Spleen (tissue), 11 donors: Measurements from ENCODE around the gene CDKN2D. TPM values are rescaled to one million over a fixed set of nuclear protein-coding genes. Genes with fewer than 3 reads are reported as not detected.
A peak's percentile ranks its signal among the peaks of the same experiment; 100 is the strongest.

Experiments
- DNase-seq: peaks from one replicate; pipeline ENCODE4 v3.0.0-alpha.2; 2020
- H3K27ac ChIP-seq, 8 donors: fragments of 200-600 bp; sonication (generic) in 7 of 8; 1 replicate in 4 of 8; 2 replicates in 4 of 8; pipeline versions ENCODE4 v1.5.0 to v1.8.0; 2016 to 2021; ENCODE audit warnings: inconsistent platforms in 4 of 8, mild to moderate bottlenecking in 4 of 8, moderate library complexity in 1 of 8
- H3K27me3 ChIP-seq, 7 donors: fragments of 200-600 bp; sonication (generic) in 6 of 7; replicated peaks in 1 of 7; 1 replicate in 4 of 7; 2 replicates in 3 of 7; pipeline versions ENCODE4 v1.5.0 to v1.8.0; 2016 to 2021; ENCODE audit warnings: inconsistent platforms in 3 of 7, mild to moderate bottlenecking in 1 of 7
- H3K36me3 ChIP-seq, 6 donors: fragments of 200-600 bp; sonication (generic) in 5 of 6; 1 replicate in 4 of 6; 2 replicates in 2 of 6; pipeline versions ENCODE4 v1.5.0 to v1.8.0; 2016 to 2021; ENCODE audit warnings: inconsistent platforms in 2 of 6
- H3K4me1 ChIP-seq, 6 donors: fragments of 200-600 bp; sonication (generic) in 5 of 6; 1 replicate in 3 of 6; 2 replicates in 3 of 6; pipeline versions ENCODE4 v1.5.0 to v1.8.0; 2016 to 2021; ENCODE audit warnings: inconsistent platforms in 3 of 6
- H3K4me3 ChIP-seq, 8 donors: fragments of 200-600 bp; sonication (generic) in 7 of 8; 1 replicate in 4 of 8; 2 replicates in 4 of 8; pipeline versions ENCODE4 v1.5.0 to v1.8.0; 2016 to 2021; ENCODE audit warnings: inconsistent platforms in 4 of 8, mild to moderate bottlenecking in 4 of 8, moderate library complexity in 2 of 8
- H3K9me3 ChIP-seq, 8 donors: fragments of 200-600 bp; sonication (generic) in 7 of 8; 1 replicate in 4 of 8; 2 replicates in 4 of 8; pipeline versions ENCODE4 v1.5.0 to v1.8.0; 2016 to 2021; ENCODE audit warnings: inconsistent platforms in 4 of 8
- POLR2A ChIP-seq, 3 donors: fragments of 450-650 bp; IDR thresholded peaks; one replicate each; pipeline ENCODE4 v1.5.1; 2017; ENCODE audit warnings: antibody characterized with exemption in 3 of 3, mild to moderate bottlenecking in 1 of 3
- POLR2AphosphoS5 ChIP-seq, 3 donors: sonication (generic); formaldehyde crosslinking; IDR thresholded peaks; one replicate each; pipeline ENCODE4 v1.5.1; 2017; ENCODE audit warnings: antibody characterized with exemption in 3 of 3
- WGBS, 5 donors: extraction: QIAGEN DNeasy Blood & Tissue Kit in 3 of 5; methylation state at CpG; one replicate each; pipeline versions ENCODE4 v1.1.5 to v1.1.7; 2013 to 2018; 5-methylcytosine and 5-hydroxymethylcytosine counted together
- intact Hi-C: fragments of 100-400 bp; cut with DNase I; formaldehyde crosslinking; loops from one replicate; pipeline ENCODE4 v1.15.0; 2023; ENCODE audit warnings: low total_unique reads
- polyA plus RNA-seq, 3 donors: library from polyadenylated mRNA; stranded (reverse); fragments of 200-250 nt; gene quantifications; one replicate each; pipeline ENCODE4 v1.2.1, GENCODE V29; 2013
- total RNA-seq, 7 donors: library from RNA; depleted of rRNA in 3 of 7; stranded (reverse); fragments of >200 nt in 3 of 7; fragmentation: NEBNext Ultra II Directional in 4 of 7; extraction: Animal tissue kit (Norgen Biotek cat#: 25700) in 4 of 7; gene quantifications; one replicate each; pipeline versions ENCODE4 v1.1.0 to v1.2.1, GENCODE V29; 2016 to 2021
- TF ChIP-seq, protein P1 (sequence below), 11 experiments: fragments of 200-600 bp in 7 of 11; fragments of 450-650 bp in 4 of 11; sonication (generic) in 4 of 11; IDR thresholded peaks in 8 of 11; conservative IDR thresholded peaks in 3 of 11; 1 replicate in 7 of 11; 2 replicates in 4 of 11; pipeline versions ENCODE4 v1.4.0 to v1.8.0; 2016 to 2021; ENCODE audit warnings: antibody characterized with exemption in 11 of 11, inconsistent platforms in 4 of 11, mild to moderate bottlenecking in 1 of 11
- donor health status: healthy with polysubstance abuse.
- donor health status: DM: no; HTN: no; CAD: no; lungs with moderate emphysema.
- donor health status: DM: no; HTN: no; CAD: no.
- donor health status: Bipolar disorder and iron deficiency.
- donor health status: healthy.
- donor health status: DM: no; HTN: no; CAD: no.
- donor health status: DM: yes; HTN: yes; CAD: no.

Gene CDKN2D
- total and polyA plus RNA-seq, 10 donors = 24.7 to 69.6 (median 34.4) TPM

DNA sequence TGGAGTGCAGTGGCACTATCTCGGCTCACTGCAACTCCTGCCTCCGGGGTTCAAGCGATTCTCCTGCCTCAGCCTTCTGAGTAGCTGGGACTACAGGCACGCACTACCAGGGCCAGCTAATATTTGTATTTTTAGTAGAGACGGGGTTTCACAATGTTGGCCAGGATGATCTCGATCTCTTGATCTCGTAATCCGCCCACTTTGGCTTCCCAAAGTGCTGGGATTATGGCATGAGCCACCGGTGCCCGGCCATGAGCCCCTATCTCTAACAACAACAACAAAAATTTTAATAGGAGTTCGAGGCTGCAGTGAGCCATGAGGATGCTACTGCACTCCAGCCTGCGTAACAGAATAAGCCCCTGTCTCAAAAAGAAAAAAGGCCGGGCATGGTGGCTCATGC is 13.3 kb upstream of the CDKN2D start:
- WGBS, 5 donors = 89 to 96% (median 92%) methylated on average over 13 of the region's 13 CpGs
- DNase-seq = no peak
- no peaks in the 10 kb centered on the region for H3K9me3 ChIP-seq
- peaks cover 0 to 4% (median 0%) of the 10 kb centered on the region in 7 donors for H3K27me3 ChIP-seq
- H3K36me3 ChIP-seq = no peaks in the 10 kb centered on the region
- TF ChIP-seq, protein P1, sequence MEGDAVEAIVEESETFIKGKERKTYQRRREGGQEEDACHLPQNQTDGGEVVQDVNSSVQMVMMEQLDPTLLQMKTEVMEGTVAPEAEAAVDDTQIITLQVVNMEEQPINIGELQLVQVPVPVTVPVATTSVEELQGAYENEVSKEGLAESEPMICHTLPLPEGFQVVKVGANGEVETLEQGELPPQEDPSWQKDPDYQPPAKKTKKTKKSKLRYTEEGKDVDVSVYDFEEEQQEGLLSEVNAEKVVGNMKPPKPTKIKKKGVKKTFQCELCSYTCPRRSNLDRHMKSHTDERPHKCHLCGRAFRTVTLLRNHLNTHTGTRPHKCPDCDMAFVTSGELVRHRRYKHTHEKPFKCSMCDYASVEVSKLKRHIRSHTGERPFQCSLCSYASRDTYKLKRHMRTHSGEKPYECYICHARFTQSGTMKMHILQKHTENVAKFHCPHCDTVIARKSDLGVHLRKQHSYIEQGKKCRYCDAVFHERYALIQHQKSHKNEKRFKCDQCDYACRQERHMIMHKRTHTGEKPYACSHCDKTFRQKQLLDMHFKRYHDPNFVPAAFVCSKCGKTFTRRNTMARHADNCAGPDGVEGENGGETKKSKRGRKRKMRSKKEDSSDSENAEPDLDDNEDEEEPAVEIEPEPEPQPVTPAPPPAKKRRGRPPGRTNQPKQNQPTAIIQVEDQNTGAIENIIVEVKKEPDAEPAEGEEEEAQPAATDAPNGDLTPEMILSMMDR (IDR thresholded peaks at IDR 0.05 in 8 of 11, conservative IDR thresholded peaks at IDR 0.05 in 3 of 11) = no peak
- no peak for TF ChIP-seq POLR2A (IDR thresholded peaks at IDR 0.05)
- no peak for TF ChIP-seq POLR2AphosphoS5 (IDR thresholded peaks at IDR 0.05)
- H3K4me1 ChIP-seq = peaks cover 0 to 36% (median 13%) of the 10 kb centered on the region in 6 donors
- H3K27ac ChIP-seq = no peak overlapping the region
- intact Hi-C loops = loop anchor here (5.0 kb wide), 1 partner anchor 115 kb away; no protein-coding TSS in a partner anchor
- no peak overlapping the region for H3K4me3 ChIP-seq

DNA sequence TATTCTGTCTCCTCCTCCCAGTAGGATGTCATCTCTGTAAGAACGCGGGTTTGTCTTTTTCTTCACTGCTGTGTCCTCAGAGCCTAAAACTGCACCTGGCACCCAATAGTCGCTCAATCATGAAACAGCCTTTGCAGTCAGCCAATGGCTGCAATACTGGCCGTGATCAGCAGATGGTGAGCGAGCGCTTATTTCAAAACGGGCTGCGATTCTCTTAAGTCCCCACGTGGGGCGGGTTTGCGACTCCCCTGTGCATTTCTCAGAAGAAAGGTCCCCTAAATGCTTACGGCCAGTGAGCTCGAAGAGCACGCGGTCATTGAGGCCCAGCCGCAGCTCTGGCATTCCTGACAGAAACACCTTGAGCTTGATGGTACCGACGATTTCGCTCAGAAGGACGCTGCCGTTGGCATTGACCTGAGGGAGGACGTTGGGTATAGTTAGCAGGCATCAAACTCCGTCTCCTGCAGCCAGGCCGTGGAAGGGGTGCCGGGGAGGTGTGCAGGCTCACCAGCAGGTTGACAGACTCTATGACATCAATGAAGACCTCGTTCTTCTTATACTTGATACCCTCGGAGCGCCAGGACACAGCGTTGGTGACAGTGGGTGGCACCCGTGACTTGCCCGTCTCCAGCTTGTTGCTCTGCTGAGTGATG is 12.3 kb upstream of the CDKN2D start:
- no peaks in the 10 kb centered on the region for H3K9me3 ChIP-seq
- WGBS, 5 donors = 26 to 37% (median 28%) methylated on average over 26 to 31 of the region's 31 CpGs
- intact Hi-C loops = loop anchor here (1.0 to 5.0 kb wide), 2 partner anchors 63 to 116 kb away; no protein-coding TSS in a partner anchor
- H3K4me1 ChIP-seq = peaks cover 0 to 36% (median 13%) of the 10 kb centered on the region in 6 donors
- no peaks in the 10 kb centered on the region for H3K36me3 ChIP-seq
- H3K27ac ChIP-seq = peak overlapping the region in 1 of 8 donors; percentile 22
- peak overlapping the region in 1 of 8 donors; percentile 45 for H3K4me3 ChIP-seq
- peak; percentile 95 for DNase-seq
- H3K27me3 ChIP-seq = no peaks in the 10 kb centered on the region
- no peak for TF ChIP-seq POLR2A (IDR thresholded peaks at IDR 0.05)
- TF ChIP-seq POLR2AphosphoS5 (IDR thresholded peaks at IDR 0.05) = peak; percentile 41 to 88 (median 64)
- TF ChIP-seq, protein P1 (IDR thresholded peaks at IDR 0.05 in 8 of 11, conservative IDR thresholded peaks at IDR 0.05 in 3 of 11) = peak; percentile 96 to 99 (median 98)

DNA sequence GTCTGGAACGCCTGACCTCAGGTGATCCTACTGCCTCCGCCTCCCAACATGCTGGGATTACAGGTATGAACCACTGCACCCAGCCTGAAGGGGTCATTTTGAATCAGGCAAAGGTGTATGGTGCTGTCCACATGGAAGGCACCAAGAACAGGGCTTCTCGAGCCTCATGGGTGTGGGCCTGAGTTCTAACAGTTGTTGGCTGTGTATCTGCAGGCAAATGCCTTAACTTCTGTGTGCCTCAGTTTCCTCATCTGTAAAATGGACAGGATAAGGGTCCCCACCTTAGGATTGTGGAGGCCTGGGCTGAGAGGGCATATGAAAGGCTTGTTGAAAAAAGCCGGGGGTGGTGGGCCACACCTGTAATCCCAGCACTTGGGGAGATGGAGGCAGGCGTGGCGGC is 9.2 kb upstream of the CDKN2D start:
- Histone ChIP-seq H3K27ac (no peak overlapping the region), H3K4me3 (no peak overlapping the region), H3K27me3 (no peaks in the 10 kb centered on the region), H3K9me3 (no peaks in the 10 kb centered on the region), H3K4me1 (peaks cover 0 to 16% (median 8%) of the 10 kb centered on the region in 6 donors), H3K36me3 (no peaks in the 10 kb centered on the region)
- intact Hi-C loops = loop anchor here (10.0 kb wide), 1 partner anchor 173 kb away; the partner anchor contains the start of gene CDC37
- WGBS, 5 donors = 78 to 98% (median 92%) methylated on average over 6 of the region's 6 CpGs
- no peak for DNase-seq
- TF ChIP-seq POLR2AphosphoS5 (IDR thresholded peaks at IDR 0.05) (no peak), POLR2A (IDR thresholded peaks at IDR 0.05) (no peak)
- TF ChIP-seq, protein P1 (IDR thresholded peaks at IDR 0.05 in 8 of 11, conservative IDR thresholded peaks at IDR 0.05 in 3 of 11) = no peak

DNA sequence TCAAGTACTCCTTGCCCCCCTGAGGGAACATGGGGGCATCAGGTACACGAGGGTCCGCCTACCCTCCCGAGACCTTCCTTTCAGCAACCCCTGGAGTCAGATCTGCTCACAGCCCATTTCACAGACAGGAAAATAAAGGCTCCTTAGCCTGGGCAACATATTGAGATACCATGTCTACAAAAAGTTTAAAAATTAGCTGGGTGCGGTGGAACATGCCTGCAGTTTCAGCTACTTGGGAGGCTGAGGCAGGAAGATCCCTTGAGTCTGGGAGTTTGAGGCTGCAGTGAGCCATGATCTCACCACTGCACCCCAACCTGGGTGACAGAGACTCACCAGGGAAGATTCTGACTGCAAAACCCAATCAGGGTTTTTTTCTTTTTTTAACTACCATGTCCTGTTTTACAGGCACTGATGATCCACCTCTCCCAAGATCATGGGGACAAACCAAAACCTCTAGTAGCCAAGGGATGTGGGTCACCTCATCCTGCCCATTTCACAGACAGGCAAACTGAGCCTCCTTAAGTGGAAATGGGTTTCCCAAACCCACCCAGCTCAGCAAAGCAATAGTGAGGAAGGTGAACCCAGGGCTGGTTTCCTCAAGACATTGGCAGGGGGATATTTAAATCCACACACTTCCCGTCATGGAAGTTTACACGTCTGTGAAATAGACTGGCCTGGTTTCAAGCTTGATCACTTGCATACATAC is 6.4 kb upstream of the CDKN2D start:
- H3K36me3 ChIP-seq = no peaks in the 10 kb centered on the region
- H3K9me3 ChIP-seq = no peaks in the 10 kb centered on the region
- H3K4me3 ChIP-seq = no peak overlapping the region
- H3K27me3 ChIP-seq = no peaks in the 10 kb centered on the region
- H3K4me1 ChIP-seq = peaks cover 0 to 13% (median 9%) of the 10 kb centered on the region in 6 donors
- H3K27ac ChIP-seq = no peak overlapping the region
- WGBS, 5 donors = 75 to 84% (median 83%) methylated on average over 6 of the region's 6 CpGs
- DNase-seq = no peak
- intact Hi-C loops = loop anchor here (10.0 kb wide), 1 partner anchor 170 kb away; the partner anchor contains the start of gene CDC37
- no peak for TF ChIP-seq POLR2A (IDR thresholded peaks at IDR 0.05)
- TF ChIP-seq, protein P1 (IDR thresholded peaks at IDR 0.05 in 8 of 11, conservative IDR thresholded peaks at IDR 0.05 in 3 of 11) = no peak
- TF ChIP-seq POLR2AphosphoS5 (IDR thresholded peaks at IDR 0.05) = no peak
